Astrocyte of the cerebellum (primary cell): ENCODE data around the gene ALG12.

Source experiments
- DNase-seq: peaks from one replicate; pipeline ENCODE4 v3.0.0-alpha.2; 2011; ENCODE audit warnings: low read depth
- H3K4me3 ChIP-seq: 2 replicates; pipeline ENCODE4 v1.5.1; 2011; ENCODE audit warnings: mild to moderate bottlenecking, low read depth, low read length, moderate library complexity
- CTCF ChIP-seq: IDR thresholded peaks from 2 replicates; pipeline ENCODE4 v1.5.1; 2012; ENCODE audit warnings: low read length, low read depth, moderate library complexity, mild to moderate bottlenecking; ENCODE audit errors: missing control alignments
- in situ Hi-C: cut with HindIII; loops from 2 replicates; pipeline ENCODE4 v1.10.0; 2017; ENCODE audit warnings: low sequenced_read_pairs

The ALG12 gene

GRCh38 chr22:49928185-49928495 lies 9.9 kb upstream of the ALG12 start:
- TF ChIP-seq CTCF, result no peak
- no peak for DNase-seq
- H3K4me3 ChIP-seq, result no peak overlapping the region
- in situ Hi-C loops, result no loop called here

- DNase-seq, result no peak
- H3K4me3 ChIP-seq, result no peak overlapping the region
- in situ Hi-C loops, result no loop called here
- TF ChIP-seq CTCF, result no peak
Observed at GRCh38 chr22:49927483-49928184, 9.4 kb upstream of the ALG12 start.

GRCh38 chr22:49926916-49927315 lies 8.7 kb upstream of the ALG12 start:
- DNase-seq, result no peak
- no peak overlapping the region for H3K4me3 ChIP-seq
- TF ChIP-seq CTCF, result no peak
- in situ Hi-C loops, result no loop called here

GRCh38 chr22:49925525-49926128 lies 7.4 kb upstream of the ALG12 start:
- no peak for DNase-seq
- TF ChIP-seq CTCF, result no peak
- H3K4me3 ChIP-seq, result no peak overlapping the region
- in situ Hi-C loops, result no loop called here

GRCh38 chr22:49924113-49924833 lies 6.0 kb upstream of the ALG12 start:
- no peak for DNase-seq
- TF ChIP-seq CTCF, result no peak
- no peak overlapping the region for H3K4me3 ChIP-seq
- in situ Hi-C loops, result loop anchor here (25.0 kb wide), 1 partner anchor 137 kb away; no protein-coding TSS in a partner anchor

- no peak overlapping the region for H3K4me3 ChIP-seq
- in situ Hi-C loops, result loop anchor here (25.0 kb wide), 1 partner anchor 136 kb away; no protein-coding TSS in a partner anchor
- peak; percentile 9 for TF ChIP-seq CTCF
- no peak for DNase-seq
Observed at GRCh38 chr22:49923445-49923844, 5.2 kb upstream of the ALG12 start.
